ENCODE data around the gene PANK3. TPM values are rescaled to one million over a fixed set of nuclear protein-coding genes. Genes with fewer than 3 reads are reported as not detected.
A peak's percentile ranks its signal among the peaks of the same experiment; 100 is the strongest.
"Not testable (repeated sequence)": the region's sequence is repeated elsewhere in the genome, so short reads cannot be mapped to it uniquely, and the experiment has no call there.

Gene PANK3
- total and polyA plus RNA-seq, 4 donors: 10.9 to 79.4 (median 42.4) TPM

DNA sequence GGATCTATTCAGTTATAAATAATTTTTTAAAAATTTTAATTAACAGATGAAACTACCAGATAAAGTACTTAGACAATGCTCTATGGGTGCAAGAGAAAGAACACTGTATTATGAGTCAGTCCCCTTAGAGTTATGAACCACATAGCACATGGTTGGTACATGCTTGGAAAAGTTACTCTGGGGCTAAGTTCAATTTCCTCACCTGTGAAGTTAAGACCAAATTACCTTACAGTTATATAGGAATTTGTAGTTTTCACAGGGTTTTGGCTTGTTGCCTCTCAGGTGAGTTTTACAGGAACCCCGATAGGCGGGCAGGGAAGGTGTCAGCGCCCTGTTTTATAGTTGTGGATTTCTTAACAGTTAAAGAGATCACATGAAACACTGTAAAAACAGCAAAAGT is 1.2 kb downstream of the PANK3 start:
- Histone ChIP-seq H3K9ac (ENCODE audit: low read depth in 1 of 2, low read length in 2 of 2) (peak overlapping the region; percentile 90 to 99), H3K4me3 (ENCODE audit: low read depth in 1 of 3, low read length in 3 of 3) (peak overlapping the region; percentile 90 to 96 (median 95)), H3K9me3 (ENCODE audit: control insufficient read depth in 4 of 4, low read length in 3 of 4) (no peaks in the 10 kb centered on the region), H3K27me3 (ENCODE audit: control insufficient read depth in 4 of 4, insufficient read depth in 4 of 4, low read length in 3 of 4) (no peaks in the 10 kb centered on the region), H3K27ac (ENCODE audit: low read depth in 1 of 2, low read length in 2 of 2) (peak overlapping the region; percentile 96 to 98), H3K36me3 (ENCODE audit: control insufficient read depth in 4 of 4, insufficient read depth in 3 of 4, low read depth in 1 of 4, low read length in 3 of 4) (no peaks in the 10 kb centered on the region), H3K4me1 (ENCODE audit: control insufficient read depth in 4 of 4, insufficient read depth in 4 of 4, low read length in 3 of 4) (peaks cover 7 to 32% (median 17%) of the 10 kb centered on the region in 4 donors)
- DNase-seq (ENCODE audit: low spot score): no peak
- peak; percentile 19 to 54 for TF ChIP-seq RXRA (IDR thresholded peaks at IDR 0.05)
- TF ChIP-seq HNF4A (conservative IDR thresholded peaks at IDR 0.05): peak; percentile 20 to 45
- TF ChIP-seq, protein P1, sequence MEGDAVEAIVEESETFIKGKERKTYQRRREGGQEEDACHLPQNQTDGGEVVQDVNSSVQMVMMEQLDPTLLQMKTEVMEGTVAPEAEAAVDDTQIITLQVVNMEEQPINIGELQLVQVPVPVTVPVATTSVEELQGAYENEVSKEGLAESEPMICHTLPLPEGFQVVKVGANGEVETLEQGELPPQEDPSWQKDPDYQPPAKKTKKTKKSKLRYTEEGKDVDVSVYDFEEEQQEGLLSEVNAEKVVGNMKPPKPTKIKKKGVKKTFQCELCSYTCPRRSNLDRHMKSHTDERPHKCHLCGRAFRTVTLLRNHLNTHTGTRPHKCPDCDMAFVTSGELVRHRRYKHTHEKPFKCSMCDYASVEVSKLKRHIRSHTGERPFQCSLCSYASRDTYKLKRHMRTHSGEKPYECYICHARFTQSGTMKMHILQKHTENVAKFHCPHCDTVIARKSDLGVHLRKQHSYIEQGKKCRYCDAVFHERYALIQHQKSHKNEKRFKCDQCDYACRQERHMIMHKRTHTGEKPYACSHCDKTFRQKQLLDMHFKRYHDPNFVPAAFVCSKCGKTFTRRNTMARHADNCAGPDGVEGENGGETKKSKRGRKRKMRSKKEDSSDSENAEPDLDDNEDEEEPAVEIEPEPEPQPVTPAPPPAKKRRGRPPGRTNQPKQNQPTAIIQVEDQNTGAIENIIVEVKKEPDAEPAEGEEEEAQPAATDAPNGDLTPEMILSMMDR (IDR thresholded peaks at IDR 0.05; ENCODE audit: low read depth, low read length, missing input control): no peak
- WGBS: 6% methylated on average over 3 of the region's 3 CpGs

DNA sequence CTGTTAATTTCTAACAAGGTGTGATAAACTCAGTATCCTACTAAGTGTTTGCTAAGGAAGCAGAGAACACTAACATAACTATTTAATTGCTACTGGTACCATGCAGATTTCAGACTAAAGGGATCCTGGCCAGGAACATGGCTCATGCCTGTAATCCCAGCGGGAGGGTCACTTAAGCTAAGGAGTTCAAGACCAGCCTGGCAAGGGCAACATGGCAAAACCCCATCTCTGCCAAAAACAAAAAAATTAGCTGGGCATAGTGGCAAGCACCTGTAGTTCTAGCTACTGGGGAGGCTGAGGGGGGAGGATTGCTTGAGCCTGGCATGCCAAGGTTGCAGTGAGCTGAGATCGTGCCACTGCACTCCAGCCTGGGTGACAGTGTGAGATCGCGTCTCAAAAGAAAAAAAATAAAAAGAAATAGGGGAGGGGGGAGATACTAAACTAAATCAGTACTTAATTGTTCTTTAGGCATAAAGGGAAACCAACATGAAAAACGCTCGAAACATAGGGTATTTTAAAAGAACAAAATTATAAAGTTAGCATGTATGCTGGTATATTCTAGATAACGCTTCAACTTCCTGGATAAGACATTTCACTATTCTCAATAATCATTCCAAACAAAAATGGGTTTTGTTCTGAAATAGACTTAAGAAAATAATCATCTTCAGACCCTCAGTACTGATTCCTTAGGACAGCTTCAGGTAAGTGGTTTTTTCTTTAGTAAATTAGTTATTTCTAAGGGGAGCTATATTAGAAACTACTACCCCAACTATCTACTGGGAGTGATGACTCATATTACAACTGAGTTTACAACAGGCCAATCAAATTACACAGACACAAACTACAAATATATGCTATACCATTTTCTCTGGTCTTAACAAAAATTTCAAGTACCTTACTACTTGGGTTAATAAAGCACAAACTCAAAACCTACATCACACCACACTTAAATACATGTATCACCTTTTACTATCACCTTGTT is 3.5 kb downstream of the PANK3 start:
- H3K27ac ChIP-seq (ENCODE audit: low read depth in 1 of 2, low read length in 2 of 2): no peak overlapping the region
- peaks cover 7 to 36% (median 17%) of the 10 kb centered on the region in 4 donors for H3K4me1 ChIP-seq (ENCODE audit: control insufficient read depth in 4 of 4, insufficient read depth in 4 of 4, low read length in 3 of 4)
- H3K27me3 ChIP-seq (ENCODE audit: control insufficient read depth in 4 of 4, insufficient read depth in 4 of 4, low read length in 3 of 4): no peaks in the 10 kb centered on the region
- H3K4me3 ChIP-seq (ENCODE audit: low read depth in 1 of 3, low read length in 3 of 3): no peak overlapping the region
- no peaks in the 10 kb centered on the region for H3K9me3 ChIP-seq (ENCODE audit: control insufficient read depth in 4 of 4, low read length in 3 of 4)
- no peak overlapping the region for H3K9ac ChIP-seq (ENCODE audit: low read depth in 1 of 2, low read length in 2 of 2)
- WGBS: 79% methylated on average over 7 of the region's 7 CpGs
- DNase-seq (ENCODE audit: low spot score): no peak
- H3K36me3 ChIP-seq (ENCODE audit: control insufficient read depth in 4 of 4, insufficient read depth in 3 of 4, low read depth in 1 of 4, low read length in 3 of 4): no peaks in the 10 kb centered on the region
- TF ChIP-seq GABPA (IDR thresholded peaks at IDR 0.05 in 1 of 2, conservative IDR thresholded peaks at IDR 0.05 in 1 of 2) (no peak), HNF4G (IDR thresholded peaks at IDR 0.05) (no peak), YY1 (IDR thresholded peaks at IDR 0.05) (no peak), RXRA (IDR thresholded peaks at IDR 0.05) (no peak), FOXA1 (IDR thresholded peaks at IDR 0.05) (no peak), HNF4A (conservative IDR thresholded peaks at IDR 0.05) (no peak)
- TF ChIP-seq, protein P2, sequence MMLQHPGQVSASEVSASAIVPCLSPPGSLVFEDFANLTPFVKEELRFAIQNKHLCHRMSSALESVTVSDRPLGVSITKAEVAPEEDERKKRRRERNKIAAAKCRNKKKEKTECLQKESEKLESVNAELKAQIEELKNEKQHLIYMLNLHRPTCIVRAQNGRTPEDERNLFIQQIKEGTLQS (IDR thresholded peaks at IDR 0.05): no peak
- TF ChIP-seq, protein P3, sequence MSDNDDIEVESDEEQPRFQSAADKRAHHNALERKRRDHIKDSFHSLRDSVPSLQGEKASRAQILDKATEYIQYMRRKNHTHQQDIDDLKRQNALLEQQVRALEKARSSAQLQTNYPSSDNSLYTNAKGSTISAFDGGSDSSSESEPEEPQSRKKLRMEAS (IDR thresholded peaks at IDR 0.05): no peak

DNA sequence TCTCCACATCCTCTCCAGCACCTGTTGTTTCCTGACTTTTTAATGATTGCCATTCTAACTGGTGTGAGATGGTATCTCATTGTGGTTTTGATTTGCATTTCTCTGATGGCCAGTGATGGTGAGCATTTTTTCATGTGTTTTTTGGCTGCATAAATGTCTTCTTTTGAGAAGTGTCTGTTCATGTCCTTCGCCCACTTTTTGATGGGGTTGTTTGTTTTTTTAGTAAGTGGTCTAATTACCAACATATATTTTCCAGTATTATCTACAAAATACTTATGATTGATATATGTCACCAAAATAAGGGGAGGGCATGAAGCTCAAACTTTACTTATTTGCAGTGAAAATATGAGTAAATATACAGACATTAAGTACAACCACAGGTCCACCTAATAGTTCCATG is 5.0 kb downstream of the PANK3 start:
- H3K4me3 ChIP-seq (ENCODE audit: low read depth in 1 of 3, low read length in 3 of 3); H3K27ac ChIP-seq (ENCODE audit: low read depth in 1 of 2, low read length in 2 of 2); H3K9me3 ChIP-seq (ENCODE audit: control insufficient read depth in 4 of 4, low read length in 3 of 4); DNase-seq (ENCODE audit: low spot score); H3K27me3 ChIP-seq (ENCODE audit: control insufficient read depth in 4 of 4, insufficient read depth in 4 of 4, low read length in 3 of 4); H3K36me3 ChIP-seq (ENCODE audit: control insufficient read depth in 4 of 4, insufficient read depth in 3 of 4, low read depth in 1 of 4, low read length in 3 of 4); H3K9ac ChIP-seq (ENCODE audit: low read depth in 1 of 2, low read length in 2 of 2): not testable (repeated sequence)
- whole genome bisulfite sequencing: 100% methylated on average over 1 of the region's 1 CpG
- peaks cover 3 to 30% (median 12%) of the 10 kb centered on the region in 4 donors for H3K4me1 ChIP-seq (ENCODE audit: control insufficient read depth in 4 of 4, insufficient read depth in 4 of 4, low read length in 3 of 4)

DNA sequence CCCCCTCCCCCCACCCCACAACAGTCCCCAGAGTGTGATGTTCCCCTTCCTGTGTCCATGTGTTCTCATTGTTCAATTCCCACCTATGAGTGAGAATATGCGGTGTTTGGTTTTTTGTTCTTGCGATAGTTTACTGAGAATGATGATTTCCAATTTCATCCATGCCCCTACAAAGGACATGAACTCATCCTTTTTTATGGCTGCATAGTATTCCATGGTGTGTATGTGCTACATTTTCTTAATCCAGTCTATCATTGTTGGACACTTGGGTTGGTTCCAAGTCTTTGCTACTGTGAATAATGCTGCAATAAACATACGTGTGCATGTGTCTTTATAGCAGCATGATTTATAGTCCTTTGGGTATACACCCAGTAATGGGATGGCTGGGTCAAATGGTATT is 5.5 kb downstream of the PANK3 start:
- not testable (repeated sequence) for H3K4me3 ChIP-seq (ENCODE audit: low read depth in 1 of 3, low read length in 3 of 3); DNase-seq (ENCODE audit: low spot score); H3K9me3 ChIP-seq (ENCODE audit: control insufficient read depth in 4 of 4, low read length in 3 of 4); H3K36me3 ChIP-seq (ENCODE audit: control insufficient read depth in 4 of 4, insufficient read depth in 3 of 4, low read depth in 1 of 4, low read length in 3 of 4); H3K27me3 ChIP-seq (ENCODE audit: control insufficient read depth in 4 of 4, insufficient read depth in 4 of 4, low read length in 3 of 4); H3K27ac ChIP-seq (ENCODE audit: low read depth in 1 of 2, low read length in 2 of 2); H3K9ac ChIP-seq (ENCODE audit: low read depth in 1 of 2, low read length in 2 of 2)
- peaks cover 3 to 31% (median 12%) of the 10 kb centered on the region in 4 donors for H3K4me1 ChIP-seq (ENCODE audit: control insufficient read depth in 4 of 4, insufficient read depth in 4 of 4, low read length in 3 of 4)
- 86% methylated on average over 1 of the region's 3 CpGs for WGBS

Measured in liver (tissue), 9 donors.